Prostate gland (tissue), 2 donors: ENCODE data around the gene MOBP. TPM values are rescaled to one million over a fixed set of nuclear protein-coding genes. Genes with fewer than 3 reads are reported as not detected.

Experiments used
- DNase-seq: peaks from one replicate; pipeline ENCODE4 v3.0.0-alpha.2; 2019; ENCODE audit warnings: low spot score
- H3K27ac ChIP-seq, 2 donors: fragments of 200-600 bp; sonication (generic); 2 replicates each; pipeline ENCODE4 v1.5.1; 2017 to 2019
- H3K27me3 ChIP-seq: fragments of 200-600 bp; sonication (generic); replicated peaks from 2 replicates; pipeline ENCODE4 v1.5.1; 2019; ENCODE audit not compliant: insufficient read depth
- H3K36me3 ChIP-seq, 2 donors: fragments of 200-600 bp; sonication (generic); 1 replicate in 1 of 2; 2 replicates in 1 of 2; pipeline versions ENCODE4 v1.5.1 to v1.8.1; 2017 to 2019
- H3K4me1 ChIP-seq: fragments of 200-600 bp; sonication (generic); replicated peaks from 2 replicates; pipeline ENCODE4 v1.5.1; 2019
- H3K4me3 ChIP-seq, 2 donors: fragments of 200-600 bp; sonication (generic); 2 replicates each; pipeline ENCODE4 v1.5.1; 2017 to 2019
- H3K9me3 ChIP-seq: fragments of 200-600 bp; sonication (generic); 2 replicates; pipeline ENCODE4 v1.5.1; 2017
- CTCF ChIP-seq, 4 experiments: fragments of 200-600 bp in 2 of 4; fragments of 450-650 bp in 2 of 4; sonication (generic) in 2 of 4; IDR thresholded peaks; 1 replicate in 3 of 4; 2 replicates in 1 of 4; pipeline ENCODE4 v1.5.1; 2016 to 2019; ENCODE audit warnings: antibody characterized with exemption in 4 of 4, mild to moderate bottlenecking in 2 of 4, moderate library complexity in 2 of 4
- POLR2A ChIP-seq: fragments of 450-650 bp; IDR thresholded peaks from one replicate; pipeline ENCODE4 v1.6.1; 2016; ENCODE audit warnings: antibody characterized with exemption, mild to moderate bottlenecking
- POLR2AphosphoS5 ChIP-seq: sonication (generic); formaldehyde crosslinking; IDR thresholded peaks from one replicate; pipeline ENCODE4 v1.6.1; 2017; ENCODE audit warnings: antibody characterized with exemption
- WGBS: methylation state at CpG from one replicate; pipeline ENCODE4 v1.1.5; 2018; 5-methylcytosine and 5-hydroxymethylcytosine counted together
- intact Hi-C: fragments of 100-400 bp; cut with DNase I; formaldehyde crosslinking; loops from one replicate; pipeline ENCODE4 v1.14.2; 2022
- total RNA-seq, 2 donors: library from RNA; depleted of rRNA; stranded (reverse); fragments of >200 nt; gene quantifications; one replicate each; pipeline ENCODE4 v1.1.0, GENCODE V29; 2016

The MOBP gene
- total RNA-seq, 2 donors from 2014 or later, result 2.4 TPM; not detected in 1

DNA sequence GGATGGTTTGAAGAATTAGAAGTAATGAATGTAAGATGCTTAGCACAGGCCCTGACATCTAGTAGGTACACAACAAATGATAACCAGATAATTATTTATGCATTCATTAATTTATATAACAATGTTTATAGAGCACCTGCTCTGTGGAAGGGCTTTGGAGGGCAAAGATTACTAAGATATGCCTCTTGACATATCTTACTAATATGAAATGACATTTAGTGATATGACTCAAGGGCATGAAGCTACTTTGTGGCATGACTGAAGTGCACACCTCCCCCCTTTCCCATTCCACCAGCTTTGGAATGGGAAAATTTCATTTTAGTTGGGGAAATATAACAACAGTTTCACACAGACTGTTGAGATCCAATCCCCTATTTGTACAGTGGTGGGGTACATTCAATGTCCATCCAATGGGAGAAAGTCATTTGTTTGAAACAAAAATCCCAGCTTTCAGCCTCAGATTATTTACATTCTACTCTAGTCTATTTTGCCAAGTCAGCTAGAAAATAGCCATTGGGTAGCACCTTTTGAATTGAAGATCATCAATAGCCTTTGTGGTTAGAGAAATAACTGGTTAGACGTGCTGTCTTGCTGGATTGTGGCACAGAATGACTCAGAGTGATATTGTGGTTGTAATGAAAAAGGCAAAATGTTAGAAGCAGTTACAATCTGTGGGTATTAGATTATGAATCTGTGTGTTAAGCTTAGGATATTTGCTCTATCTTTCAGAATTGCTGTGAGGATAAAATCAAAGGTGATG lies 72.9 kb downstream of the MOBP start:
- H3K27ac ChIP-seq, result no peak overlapping the region
- no peak for DNase-seq
- H3K36me3 ChIP-seq, result no peaks in the 10 kb centered on the region
- no peaks in the 10 kb centered on the region for H3K27me3 ChIP-seq
- H3K4me1 ChIP-seq, result no peaks in the 10 kb centered on the region
- H3K4me3 ChIP-seq, result no peak overlapping the region
- intact Hi-C loops, result no loop called here
- 39% methylated on average over 1 of the region's 1 CpG for WGBS
- TF ChIP-seq CTCF (IDR thresholded peaks at IDR 0.05) (no peak), POLR2AphosphoS5 (no peak), POLR2A (no peak)
- H3K9me3 ChIP-seq, result no peaks in the 10 kb centered on the region

- no peak for TF ChIP-seq POLR2AphosphoS5
- TF ChIP-seq POLR2A, result no peak
- TF ChIP-seq CTCF (IDR thresholded peaks at IDR 0.05), result no peak
- H3K27me3 ChIP-seq, result no peaks in the 10 kb centered on the region
- DNase-seq, result no peak
- no peaks in the 10 kb centered on the region for H3K9me3 ChIP-seq
- no peaks in the 10 kb centered on the region for H3K4me1 ChIP-seq
- H3K4me3 ChIP-seq, result no peak overlapping the region
- H3K27ac ChIP-seq, result no peak overlapping the region
- intact Hi-C loops, result no loop called here
- WGBS, result 72% methylated on average over 3 of the region's 3 CpGs
- H3K36me3 ChIP-seq, result no peaks in the 10 kb centered on the region
Measured at GRCh38 chr3:39541442-39541841, 74.0 kb downstream of the MOBP start.

DNA sequence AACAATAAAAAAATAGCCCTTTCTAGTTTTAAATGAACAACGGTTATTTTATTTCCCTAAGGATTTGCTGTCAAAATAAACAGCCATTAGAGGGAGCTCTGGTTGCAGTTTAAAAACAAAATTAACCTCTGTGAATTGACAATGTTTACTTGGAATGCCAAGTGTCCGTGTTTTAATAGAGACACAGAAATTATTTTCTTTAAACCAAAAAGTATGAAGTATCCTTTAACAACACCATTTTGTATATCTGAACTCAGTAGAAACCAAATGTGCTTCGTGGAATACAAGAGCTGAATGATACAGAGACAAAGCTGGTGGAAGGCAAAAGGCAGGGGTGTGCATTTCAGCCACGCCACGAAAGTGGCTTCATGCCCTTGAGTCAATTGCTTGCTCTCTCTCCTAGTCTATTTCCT lies 74.4 kb downstream of the MOBP start:
- H3K4me3 ChIP-seq, result no peak overlapping the region
- no peaks in the 10 kb centered on the region for H3K36me3 ChIP-seq
- H3K4me1 ChIP-seq, result no peaks in the 10 kb centered on the region
- 24% methylated on average over 5 of the region's 5 CpGs for WGBS
- DNase-seq, result no peak
- intact Hi-C loops, result no loop called here
- H3K9me3 ChIP-seq, result no peaks in the 10 kb centered on the region
- H3K27ac ChIP-seq, result no peak overlapping the region
- TF ChIP-seq CTCF (IDR thresholded peaks at IDR 0.05) (peak in 2 of 4 experiments; percentile 16 to 35), POLR2AphosphoS5 (no peak)
- H3K27me3 ChIP-seq, result no peaks in the 10 kb centered on the region

- no peak overlapping the region for H3K27ac ChIP-seq
- H3K4me1 ChIP-seq, result no peaks in the 10 kb centered on the region
- no peaks in the 10 kb centered on the region for H3K36me3 ChIP-seq
- H3K9me3 ChIP-seq, result no peaks in the 10 kb centered on the region
- no peaks in the 10 kb centered on the region for H3K27me3 ChIP-seq
- no peak overlapping the region for H3K4me3 ChIP-seq
- TF ChIP-seq POLR2A, result no peak
- TF ChIP-seq CTCF (IDR thresholded peaks at IDR 0.05), result no peak
- DNase-seq, result no peak
- 86% methylated on average over 5 of the region's 5 CpGs for WGBS
- intact Hi-C loops, result no loop called here
Measured at GRCh38 chr3:39542588-39542988, 75.1 kb downstream of the MOBP start.

- Histone ChIP-seq H3K4me1 (no peaks in the 10 kb centered on the region), H3K27ac (no peak overlapping the region), H3K27me3 (peaks cover 2% of the 10 kb centered on the region), H3K36me3 (no peaks in the 10 kb centered on the region), H3K4me3 (no peak overlapping the region), H3K9me3 (no peaks in the 10 kb centered on the region)
- DNase-seq, result no peak
- 51% methylated on average over 3 of the region's 3 CpGs for WGBS
- TF ChIP-seq POLR2A (no peak), POLR2AphosphoS5 (no peak), CTCF (IDR thresholded peaks at IDR 0.05) (no peak)
- intact Hi-C loops, result no loop called here
Measured at GRCh38 chr3:39548282-39548681, 80.8 kb downstream of the MOBP start.
